Right lobe of liver (tissue), 6 donors: Measurements from ENCODE around the gene AKR1B15. TPM values are rescaled to one million over a fixed set of nuclear protein-coding genes. Genes with fewer than 3 reads are reported as not detected.
"Not testable (repeated sequence)": the region's sequence is repeated elsewhere in the genome, so short reads cannot be mapped to it uniquely, and the experiment has no call there.

ENCODE experiments used
- ATAC-seq, 4 donors: fragments of 200-7000 bp; cut with Tn5 transposase; one replicate each; pipeline ENCODE4 v1.9.1; 2020; ENCODE audit warnings: mild to moderate bottlenecking in 4 of 4, moderate library complexity in 4 of 4
- DNase-seq, 3 donors: peaks; one replicate each; pipeline ENCODE4 v3.0.0-alpha.2; 2020
- H3K27ac ChIP-seq, 3 donors: fragments of 200-600 bp; one replicate each; pipeline ENCODE4 v1.8.0; 2022
- H3K27me3 ChIP-seq, 2 donors: fragments of 200-600 bp; one replicate each; pipeline ENCODE4 v1.8.0; 2022
- H3K36me3 ChIP-seq, 4 donors: fragments of 200-600 bp; sonication (generic) in 1 of 4; one replicate each; pipeline versions ENCODE4 v1.5.1 to v1.8.0; 2017 to 2022; ENCODE audit warnings: control low read depth in 1 of 4
- H3K4me1 ChIP-seq, 4 donors: fragments of 200-600 bp; sonication (generic) in 1 of 4; one replicate each; pipeline versions ENCODE4 v1.5.1 to v1.8.0; 2017 to 2022; ENCODE audit warnings: control low read depth in 1 of 4
- H3K4me3 ChIP-seq, 3 donors: fragments of 200-600 bp; one replicate each; pipeline ENCODE4 v1.8.0; 2022
- H3K9me3 ChIP-seq, 4 donors: fragments of 200-600 bp; sonication (generic) in 1 of 4; one replicate each; pipeline versions ENCODE4 v1.5.1 to v1.8.0; 2017 to 2022; ENCODE audit warnings: control low read depth in 1 of 4
- CTCF ChIP-seq, 4 donors: fragments of 200-600 bp in 3 of 4; fragments of 450-650 bp in 1 of 4; IDR thresholded peaks; one replicate each; pipeline versions ENCODE4 v1.5.1 to v1.8.0; 2016 to 2022; ENCODE audit warnings: antibody characterized with exemption in 4 of 4, mild to moderate bottlenecking in 2 of 4
- POLR2A ChIP-seq: fragments of 450-650 bp; IDR thresholded peaks from one replicate; pipeline ENCODE4 v1.6.1; 2017; ENCODE audit warnings: antibody characterized with exemption, mild to moderate bottlenecking
- WGBS: methylation state at CpG from one replicate; pipeline ENCODE4 v1.1.6; 2018; ENCODE audit warnings: low coverage, low lambda C conversion rate; ENCODE audit not compliant: insufficient coverage; ENCODE audit errors: missing lambda C conversion rate; 5-methylcytosine and 5-hydroxymethylcytosine counted together
- intact Hi-C, 2 donors: fragments of 100-400 bp; cut with DNase I; formaldehyde crosslinking; loops; one replicate each; pipeline versions ENCODE4 v1.11.2 to v1.14.1; 2022
- total RNA-seq, 6 experiments: library from RNA; depleted of rRNA in 2 of 6; stranded (reverse); fragments of >200 nt in 2 of 6; fragmentation: NEBNext Ultra II Directional in 3 of 6; extraction: Animal tissue kit (Norgen Biotek cat#: 25700) in 3 of 6; gene quantifications; one replicate each; pipeline versions ENCODE4 v1.1.0 to v1.2.4, GENCODE V29; 2016 to 2023
- donor health status: DM: no; HTN: yes; CAD: no.
- donor health status: DM: no; HTN: no; CAD: no.
- donor health status: DM: no; HTN: no; CAD: no.
- donor health status: DM: no; HTN: yes; CAD: no.
- donor health status: DM: no; HTN: yes; CAD: no.

Gene AKR1B15
- total RNA-seq, 6 experiments from 2014 or later = 1.8 to 40.4 (median 2.4) TPM; not detected in 2

GRCh38 chr7:134539380-134540004 lies 9.4 kb upstream of the AKR1B15 start:
- 80% methylated on average over 6 of the region's 6 CpGs for WGBS
- Histone ChIP-seq H3K36me3 (peaks cover 0 to 63% (median 0%) of the 10 kb centered on the region in 4 donors), H3K27me3 (no peaks in the 10 kb centered on the region), H3K4me1 (no peaks in the 10 kb centered on the region), H3K27ac (no peak overlapping the region), H3K9me3 (no peaks in the 10 kb centered on the region), H3K4me3 (no peak overlapping the region)
- ATAC-seq (no peak), DNase-seq (no peak)
- TF ChIP-seq CTCF (IDR thresholded peaks at IDR 0.05) (no peak), POLR2A (no peak)
- intact Hi-C loops = no loop called here

DNA sequence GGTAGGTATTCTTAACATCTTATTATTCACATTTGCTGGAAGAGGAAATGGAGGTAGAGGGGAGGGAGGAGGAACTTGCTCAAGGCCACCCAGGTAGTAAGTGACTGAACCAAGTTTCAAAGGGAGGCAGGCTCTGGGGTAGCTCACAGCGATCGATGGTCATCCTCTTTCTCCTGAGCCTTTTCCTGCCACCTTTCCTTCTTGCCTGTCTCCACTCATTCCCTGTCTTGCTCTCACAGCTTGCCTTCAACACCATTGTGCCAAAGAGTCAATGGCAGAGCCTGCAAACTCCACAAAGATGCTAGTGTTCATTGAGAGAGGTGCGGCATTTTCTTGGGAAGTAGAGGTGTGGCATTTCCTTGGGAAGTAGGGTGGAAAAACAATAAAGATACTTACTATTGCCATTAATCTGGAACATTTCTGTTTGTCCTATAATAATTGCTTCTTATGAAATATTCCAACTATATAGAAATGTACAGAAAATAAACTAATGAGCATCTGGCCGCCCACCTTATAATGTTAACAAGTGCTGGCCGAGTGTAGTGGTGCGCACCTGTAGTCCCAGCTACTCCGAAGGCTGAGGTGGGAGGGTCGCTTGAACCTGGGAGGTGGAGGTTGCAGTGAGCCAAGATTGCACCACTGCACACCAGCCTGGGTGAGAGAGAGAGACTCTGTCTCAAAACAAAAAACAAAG lies 7.3 kb upstream of the AKR1B15 start:
- ATAC-seq = peak in 1 of 4 donors; percentile 6
- H3K9me3 ChIP-seq, H3K4me1 ChIP-seq, intact Hi-C loops, DNase-seq, H3K4me3 ChIP-seq, H3K27me3 ChIP-seq, H3K27ac ChIP-seq: not testable (repeated sequence)
- WGBS = 83% methylated on average over 7 of the region's 8 CpGs
- peaks cover 0 to 41% (median 0%) of the 10 kb centered on the region in 4 donors for H3K36me3 ChIP-seq

DNA sequence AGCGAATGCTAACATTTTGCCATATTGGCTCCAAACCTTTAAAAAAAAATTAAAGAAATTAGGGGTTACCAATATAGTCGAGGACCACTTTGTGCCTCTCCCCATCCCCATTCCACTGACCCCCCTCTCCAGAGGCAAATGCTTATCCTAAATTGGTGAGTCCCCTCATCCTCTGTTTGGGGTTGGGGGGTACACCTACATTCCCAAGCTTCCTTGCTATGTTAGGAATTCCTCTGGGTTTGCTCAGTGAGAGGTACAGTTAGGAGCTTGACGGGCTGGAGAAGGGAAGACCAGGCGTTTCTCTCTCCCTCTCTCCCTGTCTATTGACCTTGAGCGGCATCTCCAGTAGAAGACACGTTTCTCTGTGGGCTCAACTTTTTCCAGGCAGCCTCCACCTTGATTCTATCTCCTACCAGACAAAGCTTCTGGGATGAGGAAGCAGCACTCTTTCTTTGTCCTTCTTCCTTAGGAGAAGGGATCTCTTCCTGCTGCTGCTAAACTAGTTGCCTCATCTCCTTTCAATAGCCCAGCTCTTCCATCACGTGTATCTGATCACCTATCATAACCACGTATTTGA lies 6.6 kb upstream of the AKR1B15 start:
- Histone ChIP-seq H3K4me3 (no peak overlapping the region), H3K36me3 (peaks cover 0 to 38% (median 0%) of the 10 kb centered on the region in 4 donors), H3K27ac (no peak overlapping the region), H3K4me1 (peaks cover 0 to 5% (median 0%) of the 10 kb centered on the region in 4 donors), H3K27me3 (no peaks in the 10 kb centered on the region), H3K9me3 (no peaks in the 10 kb centered on the region)
- intact Hi-C loops = no loop called here
- TF ChIP-seq POLR2A (no peak), CTCF (IDR thresholded peaks at IDR 0.05) (no peak)
- peak in 1 of 4 donors; percentile 7 for ATAC-seq
- DNase-seq = no peak
- 57% methylated on average over 5 of the region's 8 CpGs for WGBS

- 42% methylated on average over 4 of the region's 4 CpGs for WGBS
- peak in 1 of 4 donors; percentile 36 for ATAC-seq
- H3K9me3 ChIP-seq = no peaks in the 10 kb centered on the region
- peaks cover 0 to 5% (median 0%) of the 10 kb centered on the region in 4 donors for H3K4me1 ChIP-seq
- no peaks in the 10 kb centered on the region for H3K27me3 ChIP-seq
- no peak overlapping the region for H3K4me3 ChIP-seq
- no peak overlapping the region for H3K27ac ChIP-seq
- TF ChIP-seq POLR2A = no peak
- no peak for TF ChIP-seq CTCF (IDR thresholded peaks at IDR 0.05)
- DNase-seq = no peak
- H3K36me3 ChIP-seq = peaks cover 0 to 12% (median 0%) of the 10 kb centered on the region in 4 donors
- intact Hi-C loops = no loop called here
These were observed 3.5 kb upstream of the AKR1B15 start for GRCh38 chr7:134545380-134545779.

GRCh38 chr7:134545918-134546317 lies 3.0 kb upstream of the AKR1B15 start:
- H3K4me1 ChIP-seq = peaks cover 0 to 5% (median 0%) of the 10 kb centered on the region in 4 donors
- no peak for TF ChIP-seq CTCF (IDR thresholded peaks at IDR 0.05)
- TF ChIP-seq POLR2A = no peak
- intact Hi-C loops = no loop called here

More at GRCh38 chr7:134545918-134546317, 3.0 kb upstream of the AKR1B15 start:
- no peaks in the 10 kb centered on the region for H3K27me3 ChIP-seq
- WGBS = 81% methylated on average over 3 of the region's 3 CpGs
- ATAC-seq = no peak
- H3K4me3 ChIP-seq = no peak overlapping the region
- H3K27ac ChIP-seq = no peak overlapping the region
- DNase-seq = no peak
- no peaks in the 10 kb centered on the region for H3K9me3 ChIP-seq
- peaks cover 0 to 8% (median 0%) of the 10 kb centered on the region in 4 donors for H3K36me3 ChIP-seq
